Epidermal melanocyte (primary cell): ENCODE results near the gene DIPK1A.
"Not testable (repeated sequence)": the region's sequence is repeated elsewhere in the genome, so short reads cannot be mapped to it uniquely, and the experiment has no call there.

Experiments used
- DNase-seq: peaks from one replicate; pipeline ENCODE4 v3.0.0; 2011; ENCODE audit warnings: low spot score; ENCODE audit not compliant: insufficient read length

DIPK1A gene

GRCh38 chr1:92921031-92922023, 39.9 kb downstream of the DIPK1A start:
- no peak for DNase-seq

GRCh38 chr1:92916899-92917298, 44.4 kb downstream of the DIPK1A start:
- DNase-seq, result no peak

GRCh38 chr1:92915547-92915946, 45.7 kb downstream of the DIPK1A start:
- DNase-seq, result no peak

DNA sequence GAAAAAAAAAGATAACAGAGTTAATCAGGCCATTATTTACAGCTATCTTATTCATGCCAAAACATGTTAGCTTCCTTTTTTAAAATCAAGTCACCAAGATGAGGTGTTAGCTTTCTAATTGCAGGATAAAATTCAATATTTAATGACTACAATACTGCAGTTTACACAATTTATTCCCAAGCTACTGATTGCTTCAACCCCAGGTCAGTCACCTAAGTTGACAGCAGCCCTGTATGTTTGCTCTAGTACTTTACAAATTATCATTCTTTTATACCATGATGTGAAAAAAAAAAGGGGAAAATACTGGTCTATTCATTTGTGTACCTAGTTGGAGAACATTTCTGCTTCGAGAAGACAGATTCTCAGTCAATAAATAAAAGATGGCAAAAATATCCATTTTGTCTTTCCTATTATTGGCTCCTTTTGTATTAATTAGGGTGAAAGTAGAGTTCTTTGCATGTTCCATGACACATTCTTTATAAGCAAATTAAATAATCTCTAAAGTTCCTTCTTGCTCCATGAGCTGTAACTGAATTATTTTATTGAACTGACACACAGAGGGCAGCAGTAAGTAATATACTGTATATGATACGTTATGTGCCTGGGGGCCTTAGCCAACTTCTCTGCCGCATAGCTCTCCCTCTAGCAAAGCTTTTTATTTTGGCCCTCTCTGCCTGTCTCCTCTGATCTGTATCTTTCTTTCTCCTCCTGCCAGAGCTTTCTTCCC, 48.0 kb downstream of the DIPK1A start:
- DNase-seq, result no peak

GRCh38 chr1:92910081-92910480, 51.2 kb downstream of the DIPK1A start:
- DNase-seq, result no peak

- DNase-seq, result peak; percentile 49
Measured at GRCh38 chr1:92909321-92909720, 51.9 kb downstream of the DIPK1A start.

GRCh38 chr1:92907949-92908684, 53.1 kb downstream of the DIPK1A start:
- no peak for DNase-seq

DNA sequence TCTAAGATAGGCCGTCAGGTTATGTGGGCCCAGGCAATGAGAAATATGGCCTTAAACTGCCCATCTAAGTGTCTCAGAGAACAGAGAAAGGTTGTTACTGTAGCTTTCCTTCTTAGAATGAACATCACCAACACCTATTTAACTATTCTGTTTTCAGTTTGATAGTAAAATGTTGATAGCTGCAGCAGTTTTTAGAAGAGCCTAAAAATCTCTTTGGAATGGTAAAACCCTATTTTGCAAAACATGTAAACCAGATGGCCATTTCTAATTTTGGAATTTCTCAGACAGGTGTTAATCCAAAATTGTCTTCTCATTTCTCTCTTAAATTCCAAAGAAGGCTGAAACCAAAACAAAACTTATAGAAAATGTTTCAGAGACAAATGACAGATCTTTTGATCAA, 57.5 kb downstream of the DIPK1A start:
- DNase-seq, result no peak

DNA sequence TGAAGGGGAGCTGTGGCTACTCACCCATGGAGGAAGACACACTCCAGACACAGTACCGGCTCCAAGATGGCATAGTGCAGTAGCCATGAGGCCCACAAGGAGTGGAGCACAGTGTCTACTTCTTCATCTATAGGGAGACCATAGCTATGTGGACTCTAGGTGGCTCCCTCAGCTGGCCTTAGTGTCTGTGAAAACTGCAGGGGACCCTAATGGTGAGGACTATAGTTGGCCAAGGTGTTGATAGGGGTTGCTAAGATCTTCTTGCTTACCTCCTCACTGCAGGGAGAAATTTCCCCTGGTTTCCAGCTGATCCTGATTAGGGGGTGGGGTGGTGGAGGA, 58.9 kb downstream of the DIPK1A start:
- no peak for DNase-seq

GRCh38 chr1:92901699-92902405, 59.4 kb downstream of the DIPK1A start:
- DNase-seq, result no peak

DNA sequence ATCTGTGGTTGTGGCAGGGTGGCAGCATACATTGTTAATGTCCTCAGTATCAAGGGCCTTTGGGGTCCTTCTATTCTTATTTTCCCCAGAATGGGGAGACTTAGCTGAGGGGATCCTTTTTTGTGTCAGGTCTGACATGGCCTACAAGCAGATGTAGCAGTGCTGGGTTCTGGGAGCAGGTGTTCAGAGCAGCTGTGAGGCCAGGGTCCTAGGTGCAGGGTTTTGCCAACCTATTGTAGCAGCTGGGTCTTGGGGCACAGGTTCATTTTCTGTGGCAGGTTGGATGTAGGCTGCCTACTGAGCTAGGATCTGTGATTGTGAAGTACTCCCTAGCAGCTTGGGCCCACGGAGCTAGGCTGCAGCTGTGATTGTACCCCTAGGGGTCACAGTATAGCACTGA, 60.1 kb downstream of the DIPK1A start:
- DNase-seq, result no peak

DNA sequence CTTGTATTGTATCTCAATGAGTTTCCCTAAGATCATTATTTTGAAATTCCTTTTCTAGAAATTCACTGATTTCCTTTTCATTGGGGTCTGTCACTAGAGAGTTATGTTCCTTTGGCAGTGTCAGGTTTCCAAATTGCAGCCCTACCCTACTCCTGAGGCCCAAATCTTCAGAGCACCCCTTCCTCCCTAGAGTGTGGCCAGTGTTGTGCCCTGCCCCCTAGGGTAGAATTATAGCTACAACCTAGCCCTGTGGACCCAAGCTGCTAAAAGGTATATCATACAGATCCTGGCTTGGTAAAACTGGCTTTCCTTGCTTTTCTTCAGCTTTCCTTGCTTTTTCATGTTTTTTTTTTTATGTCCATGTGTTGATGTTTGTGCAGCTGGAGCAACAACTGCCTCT, 60.7 kb downstream of the DIPK1A start:
- no peak for DNase-seq

- DNase-seq, result no peak
Measured at GRCh38 chr1:92899780-92900179, 61.5 kb downstream of the DIPK1A start.

DNA sequence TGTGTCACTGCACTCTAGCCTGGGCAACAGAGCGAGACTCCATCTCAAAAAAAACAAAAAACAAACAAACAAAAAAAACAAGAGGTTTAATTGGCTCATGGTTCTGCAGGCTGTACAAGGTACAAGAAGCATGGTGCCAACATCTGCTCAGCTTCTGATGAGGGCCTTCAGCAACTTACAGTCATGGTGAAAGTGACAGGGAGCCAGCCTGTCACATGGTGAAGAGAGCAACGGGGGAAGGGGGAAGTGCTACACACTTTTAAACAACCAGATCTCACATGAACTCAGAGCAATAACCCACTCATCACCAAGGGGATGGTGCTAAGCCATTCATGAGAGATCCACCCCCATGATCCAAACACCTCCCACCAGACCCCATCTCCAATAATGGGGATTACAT, 63.2 kb downstream of the DIPK1A start:
- not testable (repeated sequence) for DNase-seq

DNA sequence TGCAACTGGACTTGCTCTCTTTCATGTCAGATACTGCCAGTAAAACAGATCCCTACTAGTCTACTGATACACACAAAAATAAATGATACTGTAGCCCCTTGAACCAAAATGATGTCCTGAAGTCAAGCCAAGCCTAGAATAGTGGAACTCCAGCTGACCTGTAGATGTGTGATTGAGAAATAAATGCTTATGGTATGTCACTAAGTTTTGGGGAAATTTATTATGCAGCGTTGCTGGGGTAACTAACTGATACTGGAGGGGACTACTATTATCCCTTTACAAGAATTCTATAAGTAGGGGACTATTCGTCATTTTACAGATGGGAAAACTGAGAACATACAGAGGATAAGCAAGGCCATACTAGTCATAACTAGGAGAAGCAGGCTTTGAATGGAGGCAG, 73.8 kb downstream of the DIPK1A start:
- no peak for DNase-seq

GRCh38 chr1:92886886-92887419, 74.3 kb downstream of the DIPK1A start:
- DNase-seq, result no peak

- no peak for DNase-seq
Measured at GRCh38 chr1:92884195-92884594, 77.1 kb downstream of the DIPK1A start.

- DNase-seq, result no peak
Measured at GRCh38 chr1:92883297-92883696, 78.0 kb downstream of the DIPK1A start.

- DNase-seq, result no peak
Measured at GRCh38 chr1:92882819-92883218, 78.4 kb downstream of the DIPK1A start.

GRCh38 chr1:92881391-92881790, 79.9 kb downstream of the DIPK1A start:
- DNase-seq, result no peak
